Stimulated activated CD4-positive, alpha-beta T cell treated with anti-CD3 and anti-CD28 coated beads, Interleukin-15, amount 100 ng/mL, for 24 hours (primary cell): ENCODE measurements around the gene KBTBD12.
A peak's percentile ranks its signal among the peaks of the same experiment; 100 is the strongest.
"Not testable (repeated sequence)": the region's sequence is repeated elsewhere in the genome, so short reads cannot be mapped to it uniquely, and the experiment has no call there.

Experiments used
- DNase-seq: peaks from one replicate; pipeline ENCODE4 v3.0.0-alpha.2; 2020

KBTBD12 gene, protein sequence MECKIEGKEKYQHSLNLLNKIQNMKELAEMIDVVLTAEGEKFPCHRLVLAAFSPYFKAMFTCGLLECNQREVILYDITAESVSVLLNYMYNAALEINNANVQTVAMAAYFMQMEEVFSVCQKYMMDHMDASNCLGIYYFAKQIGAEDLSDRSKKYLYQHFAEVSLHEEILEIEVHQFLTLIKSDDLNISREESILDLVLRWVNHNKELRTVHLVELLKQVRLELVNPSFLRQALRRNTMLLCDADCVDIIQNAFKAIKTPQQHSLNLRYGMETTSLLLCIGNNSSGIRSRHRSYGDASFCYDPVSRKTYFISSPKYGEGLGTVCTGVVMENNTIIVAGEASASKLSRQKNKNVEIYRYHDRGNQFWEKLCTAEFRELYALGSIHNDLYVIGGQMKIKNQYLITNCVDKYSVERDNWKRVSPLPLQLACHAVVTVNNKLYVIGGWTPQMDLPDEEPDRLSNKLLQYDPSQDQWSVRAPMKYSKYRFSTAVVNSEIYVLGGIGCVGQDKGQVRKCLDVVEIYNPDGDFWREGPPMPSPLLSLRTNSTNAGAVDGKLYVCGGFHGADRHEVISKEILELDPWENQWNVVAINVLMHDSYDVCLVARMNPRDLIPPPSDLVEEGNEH

DNA sequence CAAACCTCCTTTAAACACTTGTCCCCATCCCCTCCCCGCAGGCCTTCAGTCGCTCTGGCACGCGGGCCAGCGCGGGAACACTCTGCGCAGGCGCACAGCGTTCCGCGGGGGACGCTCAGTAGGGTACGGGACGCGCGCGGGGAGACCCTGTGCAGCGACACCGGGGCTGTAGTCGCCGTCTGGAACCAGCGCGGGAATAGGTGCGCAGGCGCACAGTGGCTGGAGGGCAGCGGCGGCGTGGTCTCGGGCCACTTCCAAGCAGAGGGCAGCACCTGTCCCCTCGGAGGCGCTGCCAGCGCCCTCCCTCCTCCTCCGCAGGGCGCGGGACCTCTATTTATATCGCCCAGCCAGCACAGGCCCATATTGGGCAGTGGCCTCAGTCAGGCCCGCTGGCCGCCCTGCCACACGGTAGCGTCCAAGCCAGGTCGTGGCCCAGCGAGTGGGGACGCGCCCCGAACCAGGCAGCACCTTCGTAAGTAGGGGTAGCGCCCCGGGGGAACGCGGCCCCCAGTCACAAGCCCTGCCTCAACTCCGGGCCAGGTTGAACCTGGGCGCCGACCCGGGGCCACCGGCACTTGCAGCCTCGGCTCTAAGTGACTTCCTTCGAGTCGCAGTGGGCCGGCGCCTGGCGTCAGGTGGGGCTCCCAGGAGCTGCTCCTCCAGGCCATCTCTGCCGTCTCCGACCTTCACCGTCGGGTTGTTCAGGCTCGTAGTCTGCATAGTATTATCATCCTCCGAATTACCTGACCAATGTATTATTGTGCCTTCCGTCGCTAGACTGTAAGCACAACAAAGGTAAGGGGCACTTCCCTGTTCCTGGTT, at the start of gene KBTBD12:
Gene KBTBD12 (plus strand): TSS at position 118 of the 822 bp plus-strand sequence. CDS start 7,830 bp downstream, outside the sequence.
- peak; percentile 21 for DNase-seq

DNA sequence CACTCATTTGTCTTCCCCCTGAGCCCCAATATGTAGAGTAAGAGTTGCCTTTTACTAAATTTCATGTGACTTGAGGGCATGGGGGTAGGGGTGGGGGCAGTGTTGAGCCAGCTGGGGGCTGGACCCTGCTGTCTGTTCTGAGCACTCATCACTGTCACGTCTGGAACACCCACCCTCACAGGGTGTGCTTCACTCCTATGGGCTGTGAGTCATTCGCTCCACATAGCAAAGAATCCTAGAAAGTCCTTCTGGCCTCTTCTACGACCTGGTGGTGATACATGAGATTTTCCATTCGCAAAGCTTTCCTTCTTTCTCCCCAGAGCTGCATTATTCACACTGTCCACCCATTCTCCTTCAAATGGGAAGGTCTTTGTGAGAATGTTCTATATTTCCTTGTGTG, 49.1 kb upstream of the KBTBD12 start:
- DNase-seq = peak; percentile 14

DNA sequence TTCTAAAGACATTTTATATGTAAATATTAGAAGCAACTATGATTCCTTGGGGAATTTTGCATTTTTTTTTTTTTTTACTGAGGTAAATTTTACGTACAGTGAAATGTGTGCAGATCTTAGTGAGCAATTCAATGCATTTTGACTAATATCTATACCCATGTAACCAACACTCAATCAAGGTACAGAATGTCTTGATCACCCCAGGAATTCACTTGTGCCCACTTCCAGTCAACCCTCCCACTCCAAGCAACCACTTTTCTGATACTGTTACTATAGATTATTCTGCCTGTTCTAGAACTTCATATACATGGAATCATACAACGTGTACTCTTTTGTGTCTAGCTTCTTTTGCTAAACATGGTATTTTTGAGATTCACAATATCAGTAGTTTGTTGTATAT, 47.6 kb upstream of the KBTBD12 start:
- no peak for DNase-seq

DNA sequence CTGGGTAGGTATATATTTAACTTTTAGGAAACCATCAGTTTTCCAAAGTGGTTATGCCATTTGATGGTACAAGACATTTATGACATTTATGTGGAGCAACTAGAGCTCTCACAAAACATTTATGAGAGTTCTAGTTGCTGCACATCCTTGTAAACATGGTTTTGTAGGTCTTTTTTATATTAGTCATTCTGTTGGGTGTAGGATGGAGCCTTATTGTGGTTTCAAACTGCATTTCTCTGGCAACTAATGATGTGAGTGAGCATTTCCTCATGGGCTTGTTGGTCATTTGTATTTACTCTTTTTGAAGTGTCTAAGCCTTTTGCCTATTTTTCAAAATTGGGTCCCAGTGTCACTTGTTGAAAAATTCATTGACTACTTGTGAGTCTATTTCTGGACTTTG, 47.0 kb upstream of the KBTBD12 start:
- DNase-seq = no peak

DNA sequence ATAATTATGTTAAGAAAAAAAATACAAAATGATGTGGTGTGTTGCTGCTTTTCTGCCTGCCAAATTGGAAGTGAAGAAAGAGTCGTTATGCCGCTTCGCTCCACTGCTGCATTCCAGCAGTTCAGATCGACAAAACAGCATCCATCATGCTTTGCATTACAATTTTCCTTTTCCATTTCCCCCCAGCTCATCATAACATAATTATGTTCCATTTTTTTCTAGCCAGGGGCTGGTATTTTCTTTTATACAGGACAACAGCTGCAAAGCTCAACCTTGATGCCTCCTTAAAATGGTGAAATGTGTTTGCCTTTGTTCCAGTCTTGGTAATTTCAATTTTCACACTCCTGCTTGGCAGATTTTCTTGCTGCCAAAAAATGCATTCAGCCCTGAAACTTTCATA, 44.9 kb upstream of the KBTBD12 start:
- no peak for DNase-seq

DNA sequence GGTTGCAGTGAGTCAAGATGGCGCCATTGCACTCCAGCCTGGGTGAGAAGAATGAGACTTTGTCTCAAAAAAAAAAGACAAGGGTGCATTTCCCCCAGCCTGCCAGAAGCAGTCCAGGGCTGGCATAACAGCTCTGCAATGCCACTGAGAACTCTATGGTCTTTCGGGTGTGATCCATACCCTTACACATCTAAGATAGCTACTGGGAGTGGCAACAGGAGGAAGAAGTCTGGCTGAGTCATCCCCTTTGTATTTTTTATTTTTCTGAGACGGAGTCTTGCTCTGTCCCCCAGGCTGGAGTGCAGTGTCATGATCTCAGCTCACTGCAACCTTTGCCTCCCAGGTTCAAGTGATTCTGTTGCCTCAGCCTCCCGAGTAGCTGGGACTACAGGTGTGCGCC, 40.9 kb upstream of the KBTBD12 start:
- DNase-seq = not testable (repeated sequence)

DNA sequence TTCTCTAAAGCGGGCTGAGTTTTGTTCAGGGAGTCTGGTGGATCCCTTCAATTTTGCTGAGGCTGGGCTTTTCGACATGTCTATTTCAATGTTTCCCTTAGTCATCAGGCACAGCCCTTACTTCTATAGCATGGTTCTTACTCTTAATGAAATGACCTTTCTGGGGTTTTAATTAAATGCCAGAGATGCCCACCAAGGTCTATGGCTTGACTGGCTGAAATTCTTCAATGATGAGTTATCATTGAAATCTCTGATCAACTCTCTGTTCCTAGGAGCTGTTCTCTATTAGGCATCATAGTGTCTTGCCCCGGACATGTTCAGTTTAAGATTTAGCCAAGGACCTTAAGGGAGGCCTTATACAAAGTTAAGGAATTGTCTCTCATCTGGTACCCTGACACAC, 33.4 kb upstream of the KBTBD12 start:
- DNase-seq = no peak

DNA sequence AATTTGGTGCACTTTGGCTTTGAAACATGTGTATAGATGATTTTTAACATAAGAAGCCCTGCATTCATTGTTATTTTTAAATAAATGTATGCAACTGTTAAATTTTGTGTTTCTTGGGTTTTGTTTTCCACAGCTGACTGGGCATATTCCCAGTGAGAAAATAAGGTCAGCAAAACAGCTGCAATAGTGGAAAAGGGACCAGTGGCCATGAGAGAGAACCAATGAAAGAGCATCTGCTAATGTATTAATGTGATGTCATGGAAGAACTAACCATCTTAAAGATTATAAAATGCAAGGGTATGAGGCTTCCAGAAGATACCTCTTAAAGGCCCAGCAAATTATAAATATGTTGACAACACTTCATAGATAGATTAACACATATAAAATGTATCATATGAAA, 31.0 kb upstream of the KBTBD12 start:
- DNase-seq = no peak

DNA sequence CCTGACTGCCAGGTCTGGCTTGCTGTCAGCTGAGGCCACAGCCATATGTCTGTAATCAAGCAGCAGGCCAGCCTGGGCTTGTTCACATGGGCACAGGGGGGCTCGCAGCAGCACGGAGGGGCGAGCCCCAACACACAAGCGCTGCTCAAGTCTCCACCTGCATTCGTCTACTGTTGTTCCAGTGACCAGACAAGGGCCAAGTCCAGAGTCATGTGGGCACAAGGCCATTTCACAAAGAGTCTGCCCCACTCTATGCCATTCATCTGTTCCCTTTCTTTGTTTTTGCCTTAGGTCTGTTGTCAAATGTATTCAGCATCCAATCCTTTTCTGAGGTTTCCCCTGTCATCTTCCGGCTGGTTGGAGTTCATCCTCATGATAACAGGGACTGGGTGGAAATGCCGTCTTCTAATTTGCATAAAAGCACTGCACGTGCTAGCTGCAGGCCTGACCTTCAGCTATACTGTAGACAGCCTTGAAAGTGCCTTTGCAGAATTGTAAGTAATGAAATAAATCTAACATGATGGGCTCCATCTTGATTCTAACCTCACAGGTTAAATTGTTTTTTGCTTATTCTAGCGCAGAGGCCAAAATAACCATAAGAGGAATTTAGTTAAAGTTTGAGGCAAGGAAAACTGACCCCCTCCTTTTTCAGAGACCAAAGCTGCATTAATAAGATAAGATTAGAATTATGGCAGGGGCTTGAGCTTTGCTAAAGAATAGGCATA, 28.6 kb upstream of the KBTBD12 start:
- DNase-seq = no peak

DNA sequence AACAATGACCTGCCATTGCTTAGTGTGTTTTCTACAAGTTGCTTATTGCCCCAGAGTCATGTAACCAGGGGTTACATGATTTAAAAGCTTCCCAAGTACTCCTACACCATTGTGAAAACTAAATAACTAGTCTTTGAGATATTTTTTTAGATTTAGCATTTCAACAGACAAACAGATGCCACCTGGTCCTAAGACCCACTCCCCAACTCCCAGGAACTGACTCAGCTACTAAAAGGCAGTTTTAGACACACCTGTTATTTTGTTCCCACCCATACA, 28.1 kb upstream of the KBTBD12 start:
- DNase-seq = no peak

DNA sequence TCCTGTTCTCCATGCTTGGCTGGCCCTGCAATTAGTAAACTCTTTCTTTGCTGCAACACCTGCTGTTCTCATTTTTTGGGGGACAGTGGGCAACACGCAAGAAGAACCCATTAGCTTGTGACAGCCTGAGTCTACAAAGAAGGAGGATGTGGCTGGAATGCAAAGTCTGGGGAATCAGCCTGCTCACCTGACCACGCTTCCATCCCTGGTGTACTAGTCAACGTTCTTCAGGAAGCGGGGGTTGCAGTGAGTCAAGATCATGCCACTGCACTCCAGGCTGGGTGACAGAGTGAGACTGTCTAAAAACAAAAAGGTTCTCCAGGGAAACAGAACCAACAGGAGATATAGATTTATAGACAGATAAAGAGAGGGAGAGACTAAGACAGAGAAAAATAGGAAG, 27.7 kb upstream of the KBTBD12 start:
- DNase-seq = no peak

DNA sequence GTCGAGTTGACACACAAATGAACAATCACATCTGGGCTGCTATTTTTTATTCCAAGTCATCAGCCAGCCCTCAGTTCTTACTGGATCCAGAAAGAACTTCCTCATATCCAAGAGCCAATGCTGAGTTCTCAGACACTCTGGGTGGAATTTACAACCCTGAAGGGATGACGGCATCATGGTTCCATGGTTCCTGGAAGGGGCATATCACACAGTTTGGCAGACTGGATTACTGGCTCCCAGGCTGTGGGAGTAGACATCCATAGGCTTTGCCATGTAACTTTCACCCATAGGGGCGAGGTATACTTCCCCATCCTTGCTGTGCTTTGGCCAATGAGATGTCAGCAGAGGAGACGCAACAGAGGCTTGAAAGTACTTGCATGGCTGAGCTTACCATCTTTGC, 26.9 kb upstream of the KBTBD12 start:
- DNase-seq = no peak

DNA sequence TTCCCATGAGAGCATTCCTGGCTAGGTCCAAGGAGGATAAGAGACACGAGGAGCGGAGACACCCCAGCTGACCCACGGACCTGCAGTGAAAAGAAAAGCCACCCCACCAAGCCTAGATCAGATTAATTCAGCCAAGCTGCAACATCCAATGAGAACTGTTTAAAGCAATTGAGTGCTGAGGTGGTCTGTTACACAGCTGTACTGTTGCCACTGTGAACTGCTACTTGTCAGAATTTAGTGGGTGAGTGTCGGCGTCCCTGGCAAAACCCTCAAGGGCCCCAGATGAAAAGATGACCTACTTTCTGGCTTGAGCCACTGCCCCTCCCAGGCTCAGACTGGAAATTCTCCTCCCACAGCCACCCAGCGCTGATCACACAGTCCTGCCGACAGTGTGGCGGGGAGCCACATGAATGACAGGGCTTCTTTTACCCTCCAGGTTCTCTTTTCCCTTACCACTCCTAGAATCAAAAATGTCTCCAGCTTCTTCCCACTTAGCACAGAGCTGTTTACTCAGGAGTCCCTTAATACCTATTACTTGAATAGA, 26.4 kb upstream of the KBTBD12 start:
- no peak for DNase-seq

DNA sequence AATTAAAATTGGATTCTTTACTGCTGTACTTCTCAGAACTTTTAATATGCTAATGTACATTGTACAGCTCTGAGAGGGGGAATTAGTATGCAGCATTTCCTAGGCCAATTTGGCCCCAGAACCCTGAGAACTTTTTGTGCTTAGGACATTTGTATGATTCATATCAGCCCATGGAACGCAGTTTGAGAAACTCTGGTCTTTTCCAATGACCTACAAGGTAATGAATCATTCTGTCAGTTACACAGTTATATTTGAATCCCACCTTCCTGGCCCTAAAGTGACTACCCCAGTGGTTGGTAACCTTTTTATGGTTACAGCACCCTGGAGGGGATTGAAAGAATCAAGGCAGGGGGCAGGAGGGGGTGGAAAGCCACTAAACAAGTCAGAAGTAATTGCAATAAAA, 25.6 kb upstream of the KBTBD12 start:
- no peak for DNase-seq

DNA sequence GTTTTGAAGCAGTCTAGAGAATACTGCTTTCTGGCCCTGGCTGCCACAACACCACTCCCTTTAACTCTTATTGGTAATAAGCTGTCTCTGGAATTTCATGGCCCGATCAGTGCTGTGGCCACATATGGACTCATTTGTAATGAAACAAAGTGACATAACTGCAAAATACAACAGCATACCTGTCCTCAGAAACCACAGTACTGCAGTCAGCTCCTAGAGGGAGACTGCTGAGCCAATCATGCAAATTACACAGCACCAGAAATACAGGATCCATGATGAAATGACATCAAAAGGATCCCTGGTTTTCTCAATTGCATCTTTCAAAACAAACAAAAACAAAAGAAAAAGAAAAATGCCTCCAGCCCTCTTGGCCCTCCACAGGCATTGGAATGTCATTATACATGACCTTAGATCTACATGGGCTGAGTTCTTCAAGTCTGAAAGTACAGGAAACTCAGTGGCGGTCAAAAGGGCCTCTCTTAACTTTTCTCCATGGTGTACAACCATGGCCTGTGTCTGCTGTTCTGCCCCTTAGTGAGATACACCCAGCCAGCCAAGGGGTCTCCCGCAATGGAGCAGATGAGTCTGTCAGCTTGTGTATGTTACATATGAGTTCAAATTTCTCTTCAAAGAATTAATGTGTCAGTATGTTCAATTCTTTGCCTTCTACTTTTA, 24.9 kb upstream of the KBTBD12 start:
- no peak for DNase-seq

DNA sequence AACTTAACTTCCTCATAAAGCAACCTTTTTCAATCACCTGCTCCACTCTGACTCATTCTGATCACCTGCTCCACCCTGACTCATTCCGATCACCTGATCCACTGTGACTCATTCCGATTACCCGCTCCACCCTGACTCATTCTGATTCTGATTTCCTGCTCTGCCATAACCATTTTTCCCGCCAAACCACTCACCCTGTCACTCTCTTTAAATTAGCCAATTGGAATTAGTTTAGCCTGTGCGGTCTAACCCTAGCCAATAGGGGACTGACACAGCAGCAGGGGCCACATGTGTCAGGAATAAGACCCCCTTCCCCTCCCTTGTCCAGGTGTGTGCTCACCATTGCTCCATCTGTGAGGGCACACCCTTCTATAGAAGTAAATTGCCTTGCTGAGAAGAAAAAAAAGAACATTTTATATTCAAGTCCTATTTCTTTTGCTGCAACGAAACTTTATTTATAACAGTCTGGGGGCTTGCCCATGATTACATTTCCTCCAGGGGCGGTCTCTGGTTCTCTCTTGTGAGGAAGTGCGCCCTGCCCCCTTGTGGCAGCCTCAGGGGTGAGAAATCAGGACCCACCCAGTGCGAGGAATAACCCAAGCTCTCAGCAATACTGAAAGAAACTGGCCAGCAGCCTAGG, 24.3 kb upstream of the KBTBD12 start:
- peak; percentile 51 for DNase-seq

DNA sequence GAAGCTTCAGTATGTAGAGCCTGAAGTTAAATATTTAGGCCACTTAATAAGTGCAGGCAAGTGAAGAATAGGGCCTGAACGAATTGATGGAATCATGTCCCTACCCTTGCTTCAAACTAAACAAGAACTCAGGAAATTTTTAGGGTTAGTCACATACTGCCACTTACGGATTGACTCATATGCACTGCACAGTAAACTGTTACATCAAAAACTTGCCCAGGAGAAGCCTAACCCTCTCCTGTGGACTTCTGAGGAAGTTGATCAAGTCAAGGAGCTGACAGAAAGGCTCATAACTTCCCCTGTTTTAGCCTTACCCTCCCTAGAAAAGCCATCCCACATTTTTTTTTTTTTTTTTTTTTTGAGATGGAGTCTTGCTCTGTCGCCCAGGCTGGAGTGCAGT, 20.6 kb upstream of the KBTBD12 start:
- DNase-seq = no peak

DNA sequence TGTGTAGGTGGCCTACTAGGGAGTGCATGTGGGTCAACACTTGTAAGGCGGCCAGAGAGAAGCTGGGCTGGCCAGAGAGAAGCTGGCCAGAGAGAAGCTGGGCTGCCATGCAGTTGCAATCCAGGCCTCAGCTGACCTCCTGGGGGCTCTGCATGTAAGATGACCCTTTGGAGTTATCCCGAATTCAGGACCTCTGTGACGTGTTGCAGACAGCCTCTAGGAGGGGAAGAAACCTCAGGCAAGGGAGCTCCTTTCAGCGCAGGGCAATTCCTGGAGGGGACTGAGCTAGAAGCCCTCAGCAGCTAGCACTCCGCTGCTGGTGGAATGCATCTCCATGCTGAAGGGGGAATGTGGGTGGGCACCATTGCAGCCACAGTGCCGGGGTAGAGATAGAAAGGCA, 15.8 kb upstream of the KBTBD12 start:
- no peak for DNase-seq

DNA sequence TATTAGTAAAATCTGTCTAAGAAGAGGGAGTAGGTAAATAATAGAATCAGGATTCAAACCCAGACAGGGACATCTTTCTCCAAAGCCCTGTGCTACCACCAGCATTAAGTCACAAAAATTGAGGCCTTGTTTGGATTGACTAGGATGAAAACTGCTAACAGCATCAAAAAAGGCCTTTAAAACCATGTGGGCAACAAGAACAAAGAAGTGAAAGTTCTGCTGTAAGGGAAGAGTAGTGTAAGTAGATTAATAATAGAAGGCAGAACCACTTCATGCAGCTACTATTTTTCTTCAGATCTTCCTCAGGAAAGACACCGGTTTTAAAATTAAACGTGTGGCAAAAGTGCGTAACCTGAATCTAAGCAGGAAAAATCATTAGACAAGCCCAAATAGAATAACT, 15.3 kb upstream of the KBTBD12 start:
- DNase-seq = no peak

DNA sequence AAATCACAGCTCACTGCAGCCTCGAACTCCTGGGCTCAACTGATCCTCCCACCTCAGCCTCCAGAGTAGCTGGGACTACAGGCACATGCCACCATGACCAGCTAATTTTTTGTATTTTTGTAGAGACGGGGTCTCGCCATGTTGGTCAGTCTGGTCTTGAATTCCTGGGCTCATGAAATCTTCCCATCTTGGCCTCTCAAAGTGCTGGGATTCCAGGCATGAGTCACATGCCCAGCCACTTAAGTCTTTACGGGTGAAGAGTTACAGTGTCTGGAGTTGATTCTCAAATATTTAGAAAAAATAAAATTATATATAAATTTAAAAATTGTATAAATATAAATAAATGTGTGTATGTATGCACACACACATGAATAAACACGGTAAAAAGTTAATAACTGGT, 14.5 kb upstream of the KBTBD12 start:
- DNase-seq = no peak

DNA sequence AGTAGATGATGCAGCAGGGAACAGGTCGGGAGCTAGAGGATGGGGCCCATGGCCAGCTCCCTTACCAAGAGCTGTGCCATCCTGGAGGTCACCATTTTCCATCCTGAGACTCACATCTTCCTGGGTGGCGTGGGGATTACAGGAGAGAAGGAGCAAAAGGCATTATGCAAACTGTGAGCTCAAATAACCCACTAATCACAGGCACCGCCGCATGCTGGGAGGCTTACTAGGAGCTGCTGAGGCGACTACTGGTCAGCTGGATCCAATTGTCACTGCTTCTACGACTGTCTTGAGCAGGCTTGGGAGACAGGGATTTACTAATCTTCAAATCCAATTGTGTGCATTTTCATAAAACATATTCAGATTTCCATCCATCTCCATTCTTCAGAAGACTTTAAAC, 12.5 kb upstream of the KBTBD12 start:
- no peak for DNase-seq
